K562 (cell line): ENCODE results near the gene HOXA13. TPM values are rescaled to one million over a fixed set of nuclear protein-coding genes. Genes with fewer than 3 reads are reported as not detected.

Experiments
- ATAC-seq: fragments of 200-7000 bp; cut with Tn5 transposase; 3 replicates; pipeline ENCODE4 v1.9.1; 2020; ENCODE audit warnings: moderate library complexity
- BruUV-seq: library from RNA; stranded (reverse); fragments of 400-500 nt; replicated peaks from 2 replicates; lab custom pipeline; 2021; lab: Mats Ljungman, UMichigan
- CTCF ChIA-PET: fragments of 300-600 bp; formaldehyde crosslinking; extraction: SDS; loops from one replicate; lab custom pipeline; 2021; ENCODE audit warnings: low intra/inter-chr PET ratio; lab: Yijun Ruan, JAX
- POLR2A ChIA-PET: fragments of 300-600, 350-650 bp; sonication (Branson Sonifier 250); formaldehyde crosslinking; extraction: SDS; loops from one replicate; lab custom pipeline; 2021; ENCODE audit warnings: antibody characterized with exemption, inconsistent platforms; lab: Yijun Ruan, JAX
- DNase-seq, 4 experiments: peaks; one replicate each; pipeline versions ENCODE4 v3.0.0 to v3.0.0-alpha.2; 2011 to 2018; ENCODE audit warnings: low spot score in 3 of 4, mixed read lengths in 3 of 4; ENCODE audit errors: extremely low read depth in 1 of 4
- FAIRE-seq: peaks from 2 replicates; lab custom pipeline; 2011; peaks lifted over from hg19 to GRCh38; lab: Jason Lieb, UNC
- H2AFZ ChIP-seq: 2 replicates; pipeline ENCODE4 v1.6.0; 2011; ENCODE audit warnings: low read depth, low read length, control low read depth, inconsistent platforms
- H3K27ac ChIP-seq: fragments of 200-600 bp; 3 replicates; pipeline ENCODE4 v1.8.0; 2011; ENCODE audit warnings: low read depth, mild to moderate bottlenecking, control low read depth, inconsistent platforms, low read length, moderate library complexity, mixed read lengths; ENCODE audit errors: extremely low read depth
- H3K27me3 ChIP-seq, 2 experiments: fragments of 300-600 bp in 1 of 2; 2 replicates in 1 of 2; 3 replicates in 1 of 2; pipeline versions ENCODE4 v1.6.0 to v1.8.0; 2011; ENCODE audit warnings: inconsistent platforms in 2 of 2, low read length in 2 of 2, mild to moderate bottlenecking in 1 of 2, mixed read lengths in 1 of 2, moderate library complexity in 1 of 2; ENCODE audit not compliant: control insufficient read depth in 2 of 2, insufficient read depth in 2 of 2
- H3K36me3 ChIP-seq: fragments of 300-600 bp; 3 replicates; pipeline ENCODE4 v1.8.0; 2011; ENCODE audit warnings: mild to moderate bottlenecking, low read length, inconsistent platforms; ENCODE audit not compliant: control insufficient read depth, insufficient read depth
- H3K4me1 ChIP-seq, 2 experiments: fragments of 200-600 bp in 1 of 2; replicated peaks in 1 of 2; 2 replicates in 1 of 2; 3 replicates in 1 of 2; pipeline versions ENCODE4 v1.5.1 to v1.8.0; 2011; ENCODE audit warnings: inconsistent platforms in 2 of 2, low read length in 2 of 2, mild to moderate bottlenecking in 1 of 2, mixed read lengths in 1 of 2, moderate library complexity in 1 of 2; ENCODE audit not compliant: control insufficient read depth in 2 of 2, insufficient read depth in 2 of 2
- H3K4me2 ChIP-seq: 2 replicates; pipeline ENCODE4 v1.6.1; 2011; ENCODE audit warnings: low read length, control low read depth, inconsistent platforms, mixed read lengths; ENCODE audit not compliant: insufficient read depth
- H3K4me3 ChIP-seq: fragments of 200-600 bp; sonication (generic), shearing (Covaris generic); 2 replicates; pipeline ENCODE4 v1.5.1; 2016; ENCODE audit warnings: control low read depth, inconsistent platforms
- H3K79me2 ChIP-seq: fragments of 200-600 bp; 3 replicates; pipeline ENCODE4 v1.8.0; 2011; ENCODE audit warnings: low read length, inconsistent platforms; ENCODE audit not compliant: control insufficient read depth, insufficient read depth
- H3K9ac ChIP-seq, 2 experiments: 2 replicates each; pipeline versions ENCODE4 v1.6.0 to v1.6.1; 2011; ENCODE audit warnings: low read depth in 2 of 2, low read length in 2 of 2, control low read depth in 1 of 2, inconsistent platforms in 1 of 2, mild to moderate bottlenecking in 1 of 2, mixed read lengths in 1 of 2; ENCODE audit not compliant: insufficient read depth in 1 of 2
- H3K9me1 ChIP-seq: one replicate; pipeline ENCODE4 v1.6.0; 2011; ENCODE audit warnings: inconsistent platforms, mild to moderate bottlenecking, low read length, moderate library complexity; ENCODE audit not compliant: control insufficient read depth, insufficient read depth
- H3K9me3 ChIP-seq: replicated peaks from 2 replicates; pipeline ENCODE4 v1.5.1; 2011; ENCODE audit warnings: low read depth, low read length, inconsistent platforms; ENCODE audit not compliant: control insufficient read depth, insufficient read depth
- H4K20me1 ChIP-seq: replicated peaks from 2 replicates; pipeline ENCODE4 v1.6.1; 2011; ENCODE audit warnings: low read length, inconsistent platforms, mixed read lengths; ENCODE audit not compliant: control insufficient read depth, insufficient read depth
- CBX8 ChIP-seq: fragments of 200-600 bp; sonication (generic); IDR thresholded peaks from 2 replicates; pipeline ENCODE4 v1.6.1; 2012; ENCODE audit warnings: borderline replicate concordance, mixed run types, low read depth, mild to moderate bottlenecking, moderate library complexity, mixed read lengths, low read length, control low read depth, inconsistent platforms; ENCODE audit not compliant: poor library complexity, severe bottlenecking; ENCODE audit errors: extremely low read depth
- WGBS: fragments of 100-300 bp; shearing (Covaris generic); methylation state at CpG from one replicate; pipeline ENCODE4 v1.1.6; 2016; ENCODE audit warnings: low coverage, mixed read lengths; ENCODE audit not compliant: insufficient coverage; ENCODE audit errors: missing lambda C conversion rate; 5-methylcytosine and 5-hydroxymethylcytosine counted together
- in situ Hi-C: fragments of 300-500 bp; cut with MboI; formaldehyde crosslinking; loops from 4 replicates; pipeline ENCODE4 v1.15.0; 2018; ENCODE audit warnings: inconsistent platforms, mixed read lengths
- intact Hi-C: fragments of 100-400 bp; cut with micrococcal nuclease; formaldehyde crosslinking; loops from 2 replicates; pipeline ENCODE4 v1.14.2; 2022
- polyA plus RNA-seq, 8 experiments: library from polyadenylated mRNA; depleted of rRNA in 4 of 8; stranded (reverse) in 5 of 8; unstranded in 3 of 8; fragments of >200 nt; fragmentation: Nextera tagmentation in 2 of 8; fragmentation: Illumina TruSeq in 1 of 8; extraction: Ambion mirVana in 2 of 8; extraction: Trizol in 1 of 8; gene quantifications; 2 replicates each; pipeline versions ENCODE4 v1.2.1 to v1.2.3, GENCODE V29; 2011 to 2014; ENCODE audit warnings: inconsistent platforms in 1 of 8, missing spikeins in 1 of 8
- total RNA-seq, 7 experiments: library from RNA; depleted of rRNA in 6 of 7; stranded (reverse); fragments of >200 nt in 6 of 7; fragmentation: Illumina TruSeq in 2 of 7; extraction: Trizol in 2 of 7; gene quantifications; 2 replicates each; pipeline versions ENCODE4 v1.2.1 to v1.2.3, GENCODE V29; 2011 to 2021; ENCODE audit warnings: low replicate concordance in 1 of 7
- TF ChIP-seq, protein P1 (sequence below), 2 experiments: fragments of 450-650 bp; IDR thresholded peaks; 2 replicates each; pipeline ENCODE4 v1.6.1; 2018; ENCODE audit warnings: mild to moderate bottlenecking in 2 of 2, low read depth in 1 of 2; ENCODE audit not compliant: partially characterized antibody in 2 of 2

HOXA13 gene
- total and polyA plus RNA-seq, 9 of the 15 experiments (the other 6 are each of a cell fraction or from before 2014, with no cell fraction given), result not detected

DNA sequence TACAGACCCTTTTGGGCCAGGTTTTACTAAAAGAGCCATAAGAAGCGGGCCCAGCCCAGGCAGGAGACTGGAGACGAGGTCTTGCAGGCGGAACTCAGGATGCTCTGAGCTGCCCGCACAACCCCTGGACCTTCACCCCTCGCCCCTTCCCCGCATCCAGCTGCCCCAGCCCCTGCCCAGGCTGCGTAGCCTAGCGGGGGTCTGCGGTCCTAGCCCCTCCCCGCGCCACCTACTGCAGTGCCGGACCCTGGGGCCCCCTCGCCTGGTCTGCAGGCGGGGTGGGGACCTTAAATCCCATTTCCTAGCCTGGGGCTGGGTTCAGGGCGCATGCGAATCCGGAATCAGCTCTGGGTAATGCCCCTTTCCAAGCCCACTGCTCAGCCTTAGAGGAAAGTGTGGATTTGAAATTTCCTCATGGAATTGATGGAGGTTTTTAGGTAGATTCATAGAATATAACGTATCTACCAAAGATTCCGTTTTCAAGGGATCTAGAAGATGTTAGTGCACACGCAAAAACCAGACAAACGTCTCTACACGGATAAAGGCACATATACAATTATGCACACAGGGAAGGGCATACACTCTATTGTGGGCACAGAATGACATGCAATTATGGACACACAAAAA, 47.0 kb downstream of the HOXA13 start:
- Histone ChIP-seq H3K27ac (no peak overlapping the region), H2AFZ (no peak overlapping the region), H3K27me3 (peaks cover 42 to 92% of the 10 kb centered on the region in 2 experiments), H3K4me2 (no peak overlapping the region), H3K4me1 (peaks cover 0 to 15% of the 10 kb centered on the region in 2 experiments; a peak in 2 of 5 replicates), H3K9me3 (no peaks in the 10 kb centered on the region), H3K9ac (no peak overlapping the region), H3K4me3 (no peak overlapping the region), H4K20me1 (no peaks in the 10 kb centered on the region), H3K36me3 (no peaks in the 10 kb centered on the region), H3K79me2 (no peaks in the 10 kb centered on the region), H3K9me1 (no peaks in the 10 kb centered on the region)
- no peak for DNase-seq
- CTCF ChIA-PET, result no interaction called here
- TF ChIP-seq, protein P1, sequence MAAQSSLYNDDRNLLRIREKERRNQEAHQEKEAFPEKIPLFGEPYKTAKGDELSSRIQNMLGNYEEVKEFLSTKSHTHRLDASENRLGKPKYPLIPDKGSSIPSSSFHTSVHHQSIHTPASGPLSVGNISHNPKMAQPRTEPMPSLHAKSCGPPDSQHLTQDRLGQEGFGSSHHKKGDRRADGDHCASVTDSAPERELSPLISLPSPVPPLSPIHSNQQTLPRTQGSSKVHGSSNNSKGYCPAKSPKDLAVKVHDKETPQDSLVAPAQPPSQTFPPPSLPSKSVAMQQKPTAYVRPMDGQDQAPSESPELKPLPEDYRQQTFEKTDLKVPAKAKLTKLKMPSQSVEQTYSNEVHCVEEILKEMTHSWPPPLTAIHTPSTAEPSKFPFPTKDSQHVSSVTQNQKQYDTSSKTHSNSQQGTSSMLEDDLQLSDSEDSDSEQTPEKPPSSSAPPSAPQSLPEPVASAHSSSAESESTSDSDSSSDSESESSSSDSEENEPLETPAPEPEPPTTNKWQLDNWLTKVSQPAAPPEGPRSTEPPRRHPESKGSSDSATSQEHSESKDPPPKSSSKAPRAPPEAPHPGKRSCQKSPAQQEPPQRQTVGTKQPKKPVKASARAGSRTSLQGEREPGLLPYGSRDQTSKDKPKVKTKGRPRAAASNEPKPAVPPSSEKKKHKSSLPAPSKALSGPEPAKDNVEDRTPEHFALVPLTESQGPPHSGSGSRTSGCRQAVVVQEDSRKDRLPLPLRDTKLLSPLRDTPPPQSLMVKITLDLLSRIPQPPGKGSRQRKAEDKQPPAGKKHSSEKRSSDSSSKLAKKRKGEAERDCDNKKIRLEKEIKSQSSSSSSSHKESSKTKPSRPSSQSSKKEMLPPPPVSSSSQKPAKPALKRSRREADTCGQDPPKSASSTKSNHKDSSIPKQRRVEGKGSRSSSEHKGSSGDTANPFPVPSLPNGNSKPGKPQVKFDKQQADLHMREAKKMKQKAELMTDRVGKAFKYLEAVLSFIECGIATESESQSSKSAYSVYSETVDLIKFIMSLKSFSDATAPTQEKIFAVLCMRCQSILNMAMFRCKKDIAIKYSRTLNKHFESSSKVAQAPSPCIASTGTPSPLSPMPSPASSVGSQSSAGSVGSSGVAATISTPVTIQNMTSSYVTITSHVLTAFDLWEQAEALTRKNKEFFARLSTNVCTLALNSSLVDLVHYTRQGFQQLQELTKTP (IDR thresholded peaks at IDR 0.05; ENCODE audit: low read depth in 1 of 2, partially characterized antibody in 2 of 2), result no peak
- peak; percentile 74 for TF ChIP-seq CBX8
- 2% methylated on average over 19 of the region's 22 CpGs for WGBS
- no peak for ATAC-seq
- intact Hi-C loops, result no loop called here
- in situ Hi-C loops, result loop anchor here (25.0 kb wide), 3 partner anchors 641 to 1266 kb away; no protein-coding TSS in a partner anchor
- BruUV-seq, result no TSS peak
- no peak for FAIRE-seq
- POLR2A ChIA-PET, result no interaction called here
